Lower leg skin (tissue), 3 donors: ENCODE data around the gene ZNF77.

Experiments used
- POLR2A ChIP-seq, 2 donors: fragments of 450-650 bp; IDR thresholded peaks; one replicate each; pipeline ENCODE4 v1.6.1; 2016 to 2017; ENCODE audit warnings: antibody characterized with exemption in 2 of 2, mild to moderate bottlenecking in 1 of 2, moderate library complexity in 1 of 2
- TF ChIP-seq, protein P1 (sequence below), 3 donors: fragments of 450-650 bp; IDR thresholded peaks; one replicate each; pipeline ENCODE4 v1.5.1; 2016; ENCODE audit warnings: antibody characterized with exemption in 3 of 3, mild to moderate bottlenecking in 3 of 3, moderate library complexity in 2 of 3

DNA sequence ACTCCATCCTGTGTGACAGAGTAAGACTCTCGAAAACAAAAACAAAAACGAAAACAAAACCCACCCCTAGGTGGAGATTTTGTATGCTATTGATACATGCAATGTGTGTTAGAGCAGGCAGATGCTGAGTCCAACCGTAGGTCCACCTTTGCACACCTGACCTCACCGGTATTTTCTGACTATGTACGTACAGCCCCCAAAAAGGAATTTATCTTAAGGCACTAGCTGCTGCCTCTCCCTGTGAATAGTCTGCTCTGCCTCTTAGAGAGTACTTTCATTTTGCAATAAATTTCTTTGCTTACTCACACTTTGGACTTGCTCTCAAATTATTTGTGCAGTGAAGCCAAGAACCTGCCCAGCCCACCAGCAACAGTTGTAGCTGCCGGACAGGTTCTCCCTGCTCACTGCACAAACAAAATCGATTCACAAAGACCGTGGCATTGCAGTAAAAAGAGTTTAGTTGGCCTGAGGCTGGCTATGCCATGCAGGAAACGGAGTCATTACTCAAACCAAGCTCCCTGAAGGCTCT is 8.2 kb upstream of the ZNF77 start:
- TF ChIP-seq, protein P1, sequence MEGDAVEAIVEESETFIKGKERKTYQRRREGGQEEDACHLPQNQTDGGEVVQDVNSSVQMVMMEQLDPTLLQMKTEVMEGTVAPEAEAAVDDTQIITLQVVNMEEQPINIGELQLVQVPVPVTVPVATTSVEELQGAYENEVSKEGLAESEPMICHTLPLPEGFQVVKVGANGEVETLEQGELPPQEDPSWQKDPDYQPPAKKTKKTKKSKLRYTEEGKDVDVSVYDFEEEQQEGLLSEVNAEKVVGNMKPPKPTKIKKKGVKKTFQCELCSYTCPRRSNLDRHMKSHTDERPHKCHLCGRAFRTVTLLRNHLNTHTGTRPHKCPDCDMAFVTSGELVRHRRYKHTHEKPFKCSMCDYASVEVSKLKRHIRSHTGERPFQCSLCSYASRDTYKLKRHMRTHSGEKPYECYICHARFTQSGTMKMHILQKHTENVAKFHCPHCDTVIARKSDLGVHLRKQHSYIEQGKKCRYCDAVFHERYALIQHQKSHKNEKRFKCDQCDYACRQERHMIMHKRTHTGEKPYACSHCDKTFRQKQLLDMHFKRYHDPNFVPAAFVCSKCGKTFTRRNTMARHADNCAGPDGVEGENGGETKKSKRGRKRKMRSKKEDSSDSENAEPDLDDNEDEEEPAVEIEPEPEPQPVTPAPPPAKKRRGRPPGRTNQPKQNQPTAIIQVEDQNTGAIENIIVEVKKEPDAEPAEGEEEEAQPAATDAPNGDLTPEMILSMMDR (IDR thresholded peaks at IDR 0.05), result no peak
- no peak for TF ChIP-seq POLR2A (IDR thresholded peaks at IDR 0.05)
